HG02678 (cell line): ENCODE results near the gene HYI.

Source experiments
- ATAC-seq: cut with Tn5 transposase; IDR thresholded peaks from one replicate; pipeline ENCODE4 v1.9.1; 2021; ENCODE audit warnings: mild to moderate bottlenecking, moderate library complexity; ENCODE audit not compliant: unreplicated experiment

The HYI gene

GRCh38 chr1:43445606-43446387 lies 7.9 kb downstream of the HYI start:
- ATAC-seq = no peak

- ATAC-seq = no peak
These were observed 8.9 kb downstream of the HYI start for GRCh38 chr1:43444836-43445235.

- ATAC-seq = no peak
These were observed 9.4 kb downstream of the HYI start for GRCh38 chr1:43444151-43444828.

- no peak for ATAC-seq
These were observed 10.4 kb downstream of the HYI start for GRCh38 chr1:43443197-43443946.

GRCh38 chr1:43442756-43443155 lies 11.0 kb downstream of the HYI start:
- no peak for ATAC-seq

GRCh38 chr1:43441894-43442637 lies 11.7 kb downstream of the HYI start:
- ATAC-seq = no peak

- no peak for ATAC-seq
These were observed 12.4 kb downstream of the HYI start for GRCh38 chr1:43441166-43441893.

GRCh38 chr1:43440358-43440757 lies 13.4 kb downstream of the HYI start:
- ATAC-seq = no peak

- ATAC-seq = no peak
These were observed 13.9 kb downstream of the HYI start for GRCh38 chr1:43439781-43440180.

GRCh38 chr1:43438953-43439581 lies 14.7 kb downstream of the HYI start:
- ATAC-seq = no peak

GRCh38 chr1:43438576-43438952 lies 15.2 kb downstream of the HYI start:
- ATAC-seq = no peak

GRCh38 chr1:43438006-43438405 lies 15.7 kb downstream of the HYI start:
- no peak for ATAC-seq

GRCh38 chr1:43437031-43437973 lies 16.4 kb downstream of the HYI start:
- no peak for ATAC-seq

GRCh38 chr1:43436371-43436770 lies 17.4 kb downstream of the HYI start:
- ATAC-seq = no peak

GRCh38 chr1:43435146-43436145 lies 18.3 kb downstream of the HYI start:
- no peak for ATAC-seq

GRCh38 chr1:43434256-43434655 lies 19.5 kb downstream of the HYI start:
- ATAC-seq = no peak

- ATAC-seq = no peak
These were observed 20.8 kb downstream of the HYI start for GRCh38 chr1:43432907-43433306.
